Measurements from ENCODE around the gene BPI.
"Not testable (repeated sequence)": the region's sequence is repeated elsewhere in the genome, so short reads cannot be mapped to it uniquely, and the experiment has no call there.

The BPI gene

DNA sequence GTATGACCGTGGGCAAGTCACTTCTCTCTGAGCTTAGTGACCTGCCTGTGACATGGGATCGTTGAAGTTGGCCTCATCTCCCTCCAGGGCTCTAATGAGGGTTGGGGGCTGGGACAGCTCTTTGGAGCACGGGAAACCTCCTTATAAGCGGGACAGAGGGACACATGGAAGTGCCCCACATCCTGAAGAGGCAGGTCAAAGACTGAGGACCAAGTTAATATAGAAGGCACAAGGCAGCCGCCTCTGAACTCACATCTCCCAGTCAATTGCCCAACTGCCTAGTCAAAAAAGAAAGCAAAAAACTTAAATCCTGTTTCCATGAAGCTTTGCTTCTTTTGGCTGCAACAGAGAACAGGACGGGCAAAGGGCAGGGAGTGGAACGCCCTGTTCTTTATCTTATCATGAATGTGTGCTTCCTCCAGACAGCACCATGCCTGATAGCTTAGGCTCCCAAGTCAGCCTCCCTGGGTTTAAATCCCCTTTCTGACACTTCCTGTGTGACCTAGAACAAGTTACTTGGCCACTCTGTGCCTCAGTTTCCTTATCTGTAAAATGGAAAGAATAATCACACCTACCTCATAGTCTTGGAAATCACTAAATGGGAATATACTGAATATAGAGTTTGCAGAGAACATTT lies 69.4 kb downstream of the BPI start:
- DNase-seq = no peak

DNA sequence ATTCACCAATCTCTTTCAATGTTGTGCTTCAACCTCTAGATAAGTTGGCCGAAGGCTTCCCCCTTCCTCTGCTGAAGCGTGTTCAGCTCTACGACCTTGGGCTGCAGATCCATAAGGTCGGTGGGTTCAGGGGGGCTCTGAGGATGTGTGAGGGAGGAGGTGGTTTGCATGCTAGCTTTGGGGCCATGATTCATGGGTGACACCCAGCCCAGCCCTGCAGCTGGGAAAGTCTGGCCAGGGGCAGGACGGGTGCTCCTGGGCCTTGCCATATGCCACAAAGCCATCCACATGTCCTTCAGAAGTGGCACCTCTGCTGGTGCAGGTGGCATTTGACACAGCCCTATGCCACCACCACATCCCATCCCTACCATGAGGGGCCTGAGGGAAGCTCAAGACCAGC lies 69.9 kb downstream of the BPI start:
- no peak for DNase-seq

DNA sequence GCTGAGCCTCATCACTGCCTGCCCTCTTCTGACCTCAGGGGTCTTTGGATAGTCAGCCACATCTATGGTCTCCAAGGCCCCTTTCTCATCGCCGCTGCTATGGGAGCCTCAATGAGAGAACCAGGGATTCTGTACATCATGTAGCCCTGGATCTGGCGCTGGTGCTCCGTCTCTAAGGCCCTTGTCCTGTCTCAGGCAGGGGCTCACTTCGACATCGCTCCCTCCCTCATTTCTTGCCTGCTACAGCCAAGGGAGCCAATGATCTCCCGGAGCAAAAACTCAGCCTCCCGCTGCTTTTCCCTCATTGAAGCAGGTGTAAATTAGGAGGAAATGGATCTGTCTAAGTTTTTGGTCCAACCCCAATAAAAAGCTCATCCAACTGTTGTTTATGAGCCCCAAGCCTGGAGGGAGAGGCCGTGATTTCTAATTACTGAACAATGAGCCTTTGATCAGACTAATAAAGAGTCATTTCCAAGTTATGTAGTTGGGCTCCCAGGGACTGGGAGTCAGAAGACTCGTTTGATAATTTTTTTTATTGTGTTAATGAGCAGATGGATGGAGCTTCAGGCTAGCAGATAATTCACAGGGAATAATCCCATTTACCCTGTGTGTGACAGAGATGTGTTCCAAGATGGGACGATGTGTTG lies 73.2 kb downstream of the BPI start:
- DNase-seq = no peak

DNA sequence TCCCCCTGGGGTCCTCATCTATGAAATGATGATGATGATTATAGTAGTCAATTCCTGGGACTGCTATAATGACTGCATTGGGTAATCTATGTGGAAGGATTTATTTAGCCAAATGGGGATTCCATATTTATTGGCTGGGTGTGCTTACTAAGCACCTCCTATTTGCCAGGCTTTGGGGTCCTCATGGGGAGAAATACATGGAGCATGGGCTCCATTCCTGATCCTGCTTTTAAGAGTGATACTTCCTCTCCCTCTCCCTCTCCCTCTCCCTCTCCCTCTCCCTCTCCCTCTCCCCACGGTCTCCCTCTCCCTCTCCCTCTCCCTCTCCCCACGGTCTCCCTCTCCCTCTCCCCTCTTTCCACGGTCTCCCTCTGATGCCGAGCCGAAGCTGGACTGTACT lies 73.9 kb downstream of the BPI start:
- DNase-seq = not testable (repeated sequence)

DNA sequence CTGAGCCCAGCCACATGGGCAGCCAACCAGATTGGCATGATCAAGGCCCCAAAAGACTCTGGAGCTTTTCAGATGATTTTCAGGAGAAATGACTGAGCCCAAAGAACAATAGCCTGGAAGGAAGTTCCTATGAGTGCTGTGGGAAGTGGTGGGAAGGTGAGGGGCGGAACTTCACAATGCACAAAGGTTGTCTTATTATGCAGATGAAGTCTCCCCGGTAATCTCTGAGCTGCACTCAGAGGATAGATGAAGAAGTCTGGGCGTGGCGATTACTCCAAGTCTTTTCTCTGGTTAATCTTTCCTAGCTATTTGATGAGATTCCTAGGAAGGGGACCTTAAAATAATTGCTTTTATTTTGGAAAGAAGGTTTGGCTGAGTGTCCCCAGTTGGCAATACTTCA lies 79.2 kb downstream of the BPI start:
- no peak for DNase-seq

DNA sequence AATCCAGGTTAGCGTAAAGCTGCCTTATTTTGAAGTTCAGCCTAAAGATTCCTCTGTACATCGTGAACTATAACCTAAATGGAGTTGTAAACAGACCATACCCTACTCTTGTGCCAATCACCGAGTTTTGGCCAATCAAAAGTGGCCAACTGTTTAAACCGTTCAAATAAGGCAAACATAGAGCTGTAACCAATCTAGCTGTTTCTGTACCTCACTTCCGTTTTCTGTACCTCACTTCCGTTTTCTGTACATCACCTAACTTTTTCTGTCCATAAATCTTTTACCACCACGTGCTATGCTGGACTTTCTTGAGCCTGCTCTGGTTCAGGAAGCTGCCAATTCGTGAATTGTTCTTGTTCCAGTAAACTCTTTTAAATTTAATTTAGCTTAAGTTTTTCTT lies 82.0 kb downstream of the BPI start:
- DNase-seq = no peak

DNA sequence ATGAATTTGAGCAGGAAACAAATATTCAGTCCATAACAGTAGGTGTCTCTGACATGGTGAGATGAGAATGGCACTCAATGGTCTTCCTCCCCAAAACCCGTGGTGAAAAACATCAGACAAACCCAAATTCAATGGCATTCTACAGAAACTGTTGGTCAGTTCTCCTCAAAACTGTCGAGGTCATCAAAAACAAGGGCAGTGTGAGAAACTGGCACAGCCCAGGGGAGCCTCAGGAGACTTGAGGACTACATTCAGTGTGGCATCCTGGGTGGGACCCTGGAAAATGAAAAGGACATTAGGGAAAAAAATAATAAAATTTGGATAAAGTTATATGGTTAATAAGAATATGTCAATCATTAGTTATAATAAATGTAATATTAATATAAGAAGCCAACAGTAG lies 82.9 kb downstream of the BPI start:
- no peak for DNase-seq
